Effector memory CD8-positive, alpha-beta T cell (primary cell): ENCODE data around the gene TWSG1.
"Not testable (repeated sequence)": the region's sequence is repeated elsewhere in the genome, so short reads cannot be mapped to it uniquely, and the experiment has no call there.

Experiments
- ATAC-seq: fragments of 150-1000 bp; cut with Tn5 transposase; replicated peaks from 2 replicates; pipeline ENCODE4 v1.10.0; 2021; ENCODE audit warnings: mild to moderate bottlenecking, moderate library complexity
- DNase-seq, 3 experiments: peaks; one replicate each; pipeline ENCODE4 v3.0.0; 2021
- H3K27ac Mint-ChIP-seq, 2 donors: one replicate each; pipeline ENCODE4 v1.8.0; 2022; ENCODE audit warnings: mild to moderate bottlenecking in 2 of 2, mixed read lengths in 2 of 2, moderate library complexity in 2 of 2
- H3K27me3 Mint-ChIP-seq, 2 donors: one replicate each; pipeline ENCODE4 v1.8.0; 2022; ENCODE audit warnings: mixed read lengths in 2 of 2
- H3K36me3 Mint-ChIP-seq: one replicate; pipeline ENCODE4 v1.8.0; 2022; ENCODE audit warnings: mild to moderate bottlenecking, moderate library complexity, mixed read lengths; ENCODE audit not compliant: insufficient read depth
- H3K4me1 Mint-ChIP-seq, 2 donors: one replicate each; pipeline ENCODE4 v1.8.0; 2022; ENCODE audit warnings: low read depth in 2 of 2, mixed read lengths in 2 of 2
- H3K4me3 Mint-ChIP-seq, 2 donors: one replicate each; pipeline ENCODE4 v1.8.0; 2022; ENCODE audit warnings: mild to moderate bottlenecking in 2 of 2, mixed read lengths in 2 of 2, moderate library complexity in 2 of 2
- H3K9me3 Mint-ChIP-seq, 2 donors: one replicate each; pipeline ENCODE4 v1.8.0; 2022; ENCODE audit warnings: mixed read lengths in 2 of 2

The TWSG1 gene

DNA sequence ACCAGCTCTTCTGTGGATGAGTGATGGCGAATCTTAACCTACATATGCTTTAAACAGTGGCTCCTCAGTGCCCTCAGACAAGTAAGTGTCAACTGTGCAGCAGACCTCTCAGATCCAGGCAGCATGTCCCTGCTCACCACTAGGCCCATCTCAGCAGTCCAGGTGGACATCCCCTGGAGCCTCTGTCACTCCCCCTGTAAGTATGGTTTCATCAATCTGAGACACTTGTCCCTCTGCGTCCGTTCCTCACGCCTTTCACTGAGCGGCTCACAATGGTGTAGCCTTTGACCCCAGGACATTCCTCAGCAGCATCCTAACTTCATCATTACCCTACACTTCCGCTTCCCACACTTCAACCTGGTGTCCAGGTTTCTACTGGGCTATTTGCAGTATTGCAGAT lies 71.4 kb downstream of the TWSG1 start:
- Mint-ChIP-seq H3K27me3 (peaks cover 0 to 21% of the 10 kb centered on the region in 2 donors), H3K27ac (no peak overlapping the region), H3K4me3 (no peak overlapping the region), H3K36me3 (peaks cover 3% of the 10 kb centered on the region), H3K4me1 (peaks cover 0 to 6% of the 10 kb centered on the region in 2 donors), H3K9me3 (no peaks in the 10 kb centered on the region)
- DNase-seq (no peak), ATAC-seq (no peak)

DNA sequence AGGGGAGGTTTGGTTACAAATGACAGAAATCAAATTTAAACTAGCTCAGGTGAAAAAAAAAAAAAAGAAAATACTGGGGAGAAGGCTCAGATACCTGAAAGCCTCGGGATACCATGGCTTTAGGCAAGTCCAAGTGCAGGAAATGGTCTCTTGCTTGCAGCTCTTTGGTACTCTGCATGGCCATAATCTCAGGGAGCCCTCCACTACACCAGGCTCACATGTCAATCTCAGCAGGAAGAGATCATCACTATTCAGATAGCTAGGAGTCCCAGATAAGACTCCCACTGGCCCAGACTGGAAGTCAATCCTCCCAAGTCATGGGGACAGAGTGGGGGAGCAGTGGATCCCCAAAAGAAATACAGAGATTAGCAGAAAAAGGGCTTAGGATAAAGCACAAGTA lies 75.9 kb downstream of the TWSG1 start:
- Mint-ChIP-seq H3K36me3 (peaks cover 3% of the 10 kb centered on the region), H3K27ac (no peak overlapping the region), H3K4me3 (no peak overlapping the region), H3K4me1 (peaks cover 0 to 1% of the 10 kb centered on the region in 2 donors), H3K9me3 (no peaks in the 10 kb centered on the region), H3K27me3 (peaks cover 14 to 40% of the 10 kb centered on the region in 2 donors)
- ATAC-seq (no peak), DNase-seq (no peak)

- Mint-ChIP-seq H3K9me3 (no peaks in the 10 kb centered on the region), H3K36me3 (peaks cover 3% of the 10 kb centered on the region), H3K27me3 (peaks cover 21 to 43% of the 10 kb centered on the region in 2 donors), H3K27ac (no peak overlapping the region), H3K4me3 (no peak overlapping the region), H3K4me1 (peaks cover 0 to 1% of the 10 kb centered on the region in 2 donors)
- ATAC-seq (no peak), DNase-seq (no peak)
These were observed 79.0 kb downstream of the TWSG1 start for GRCh38 chr18:9413576-9413975.

DNA sequence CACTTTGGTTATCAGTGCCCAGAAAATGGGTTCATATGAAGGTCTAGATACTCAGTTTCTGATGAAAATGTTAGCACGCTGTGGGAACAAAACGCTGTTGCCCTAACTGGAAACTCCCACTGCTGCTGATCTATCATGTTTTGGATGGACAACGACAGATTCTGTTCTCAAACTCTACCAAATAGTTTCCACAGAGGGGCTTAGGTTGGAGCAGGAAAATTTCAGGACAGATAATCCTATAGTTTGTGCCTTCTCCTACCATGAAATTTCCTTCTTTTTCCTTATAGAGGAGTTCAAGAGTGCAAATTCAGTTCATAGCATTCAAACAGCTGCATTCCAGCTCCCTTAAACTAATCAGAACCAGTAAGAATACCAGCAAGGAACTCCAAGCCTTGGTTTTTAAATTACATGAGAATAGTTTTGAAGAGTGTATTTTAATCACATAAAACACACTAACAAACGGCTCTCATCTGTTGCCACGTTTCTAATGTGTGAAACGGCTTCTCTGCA lies 82.0 kb downstream of the TWSG1 start:
- Mint-ChIP-seq H3K27ac (no peak overlapping the region), H3K27me3 (peaks cover 21 to 32% of the 10 kb centered on the region in 2 donors), H3K4me1 (no peaks in the 10 kb centered on the region), H3K4me3 (no peak overlapping the region), H3K9me3 (no peaks in the 10 kb centered on the region), H3K36me3 (no peaks in the 10 kb centered on the region)
- ATAC-seq: no peak
- no peak for DNase-seq

DNA sequence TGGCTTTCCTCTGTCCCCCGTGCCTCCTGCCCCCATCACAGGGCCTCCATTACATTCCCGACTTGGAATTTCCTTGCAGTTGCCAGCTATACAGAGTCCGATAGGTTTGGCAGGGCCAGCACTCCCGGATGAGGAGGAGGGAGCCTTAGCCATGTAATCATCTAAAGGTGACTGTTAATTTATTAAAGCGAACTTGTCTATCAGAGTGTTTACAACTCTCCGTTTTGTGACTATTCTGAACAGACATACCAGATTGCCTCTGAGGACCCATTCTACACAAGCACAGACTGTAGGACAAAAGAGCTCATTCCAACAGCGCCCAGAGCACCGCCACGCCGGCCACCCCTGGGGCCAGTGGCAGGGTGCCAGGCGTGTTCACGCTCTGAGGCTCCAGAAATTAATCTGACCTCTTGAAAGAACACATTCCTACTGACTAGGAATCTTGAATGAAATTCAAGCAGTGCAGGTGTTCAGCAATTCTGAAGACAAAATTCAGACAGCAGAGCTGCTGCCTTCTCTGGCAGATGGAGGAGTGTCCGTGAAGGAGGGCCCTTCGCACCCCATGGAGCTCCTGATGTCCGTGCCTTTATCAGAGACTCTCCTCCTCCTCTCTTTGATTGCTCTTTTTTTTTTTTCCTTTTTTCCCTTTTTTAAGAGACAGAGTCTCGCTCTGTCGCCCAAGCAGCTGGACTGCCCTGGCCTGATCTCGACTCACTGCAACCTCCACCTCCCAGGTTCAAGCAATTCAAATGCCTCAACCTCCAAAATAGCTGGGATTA lies 82.7 kb downstream of the TWSG1 start:
- Mint-ChIP-seq H3K27ac (no peak overlapping the region), H3K27me3 (peaks cover 16 to 27% of the 10 kb centered on the region in 2 donors), H3K36me3 (no peaks in the 10 kb centered on the region), H3K9me3 (no peaks in the 10 kb centered on the region), H3K4me3 (no peak overlapping the region), H3K4me1 (no peaks in the 10 kb centered on the region)
- DNase-seq: no peak
- ATAC-seq: no peak

DNA sequence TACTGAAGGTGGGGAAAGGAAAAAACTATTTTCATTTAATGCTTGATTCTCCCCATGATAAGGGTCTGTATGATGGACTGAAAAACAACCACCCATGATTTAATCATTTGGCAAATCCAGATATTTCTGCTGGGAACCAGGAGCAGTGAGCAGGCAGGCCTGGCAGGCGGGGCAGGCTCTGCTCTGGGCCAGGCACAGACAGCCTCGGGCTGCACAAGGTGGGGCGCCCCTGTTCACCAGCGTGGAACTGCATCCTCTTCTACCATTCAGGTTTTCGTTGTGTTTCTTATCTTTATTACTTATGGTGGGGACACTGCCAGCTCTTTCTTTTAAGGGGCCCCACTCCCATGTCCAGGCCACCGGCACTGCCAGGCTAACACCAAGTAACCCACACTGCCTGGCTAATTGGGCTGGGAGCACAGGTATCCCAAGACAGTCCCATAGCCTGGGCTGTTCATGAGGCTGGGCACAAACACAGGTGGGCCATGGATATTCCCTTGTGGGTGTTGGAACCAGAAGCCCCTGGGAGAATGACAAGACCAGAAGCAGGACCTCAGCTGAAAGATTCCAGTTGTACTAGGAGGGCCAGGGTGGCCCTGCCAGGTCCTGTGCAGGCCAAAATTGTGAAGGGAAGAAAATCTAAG lies 83.6 kb downstream of the TWSG1 start:
- ATAC-seq: no peak
- no peaks in the 10 kb centered on the region for H3K36me3 Mint-ChIP-seq
- no peak overlapping the region for H3K27ac Mint-ChIP-seq
- peaks cover 15 to 20% of the 10 kb centered on the region in 2 donors for H3K27me3 Mint-ChIP-seq
- no peak overlapping the region for H3K4me3 Mint-ChIP-seq
- H3K4me1 Mint-ChIP-seq: no peaks in the 10 kb centered on the region
- DNase-seq: no peak
- no peaks in the 10 kb centered on the region for H3K9me3 Mint-ChIP-seq

GRCh38 chr18:9419956-9420631 lies 85.5 kb downstream of the TWSG1 start:
- no peak overlapping the region for H3K27ac Mint-ChIP-seq
- H3K4me1 Mint-ChIP-seq: no peaks in the 10 kb centered on the region
- DNase-seq: no peak
- peaks cover 11 to 17% of the 10 kb centered on the region in 2 donors for H3K27me3 Mint-ChIP-seq
- ATAC-seq: no peak
- no peaks in the 10 kb centered on the region for H3K36me3 Mint-ChIP-seq
- no peaks in the 10 kb centered on the region for H3K9me3 Mint-ChIP-seq
- H3K4me3 Mint-ChIP-seq: no peak overlapping the region

DNA sequence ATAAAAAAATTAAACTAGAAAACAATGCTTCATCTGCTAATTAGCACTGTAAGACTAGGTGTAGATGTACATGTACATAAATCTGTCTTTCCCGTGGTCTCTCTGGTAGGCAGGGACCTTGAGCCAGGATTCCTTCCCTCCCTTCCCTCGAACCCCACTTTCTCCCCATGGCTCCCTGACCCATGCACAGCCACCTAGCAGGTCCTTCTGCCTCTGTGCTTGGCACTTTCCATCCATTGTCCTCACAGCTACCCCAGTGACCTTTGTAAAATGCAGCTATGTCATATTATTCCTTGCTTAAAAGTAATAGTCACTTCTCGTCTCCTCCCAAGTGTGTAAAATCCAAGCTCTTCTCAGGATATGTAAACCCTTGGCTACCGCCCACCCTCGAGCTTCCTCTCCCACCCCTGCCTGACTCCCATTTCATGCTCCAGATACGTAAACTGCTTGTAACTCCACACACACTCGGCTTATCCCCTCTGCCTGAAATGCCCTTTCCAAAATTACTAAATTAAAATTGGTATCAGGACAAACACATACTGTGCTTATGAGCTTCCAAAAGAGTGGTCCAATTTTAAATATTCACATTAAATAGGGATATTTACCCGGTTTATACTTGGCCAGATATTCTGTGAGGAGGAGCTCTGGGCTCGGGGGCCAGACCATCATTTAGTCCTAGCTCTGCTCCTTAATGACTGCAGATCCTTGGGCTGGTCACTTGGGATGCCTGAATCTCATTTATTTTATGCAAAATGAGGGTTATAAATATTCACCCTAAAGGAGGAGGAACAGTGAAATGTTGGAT lies 86.7 kb downstream of the TWSG1 start:
- no peaks in the 10 kb centered on the region for H3K4me1 Mint-ChIP-seq
- no peak for DNase-seq
- ATAC-seq: no peak
- H3K27ac Mint-ChIP-seq: no peak overlapping the region
- no peak overlapping the region for H3K4me3 Mint-ChIP-seq
- H3K9me3 Mint-ChIP-seq: no peaks in the 10 kb centered on the region
- no peaks in the 10 kb centered on the region for H3K36me3 Mint-ChIP-seq
- H3K27me3 Mint-ChIP-seq: peaks cover 6 to 9% of the 10 kb centered on the region in 2 donors

DNA sequence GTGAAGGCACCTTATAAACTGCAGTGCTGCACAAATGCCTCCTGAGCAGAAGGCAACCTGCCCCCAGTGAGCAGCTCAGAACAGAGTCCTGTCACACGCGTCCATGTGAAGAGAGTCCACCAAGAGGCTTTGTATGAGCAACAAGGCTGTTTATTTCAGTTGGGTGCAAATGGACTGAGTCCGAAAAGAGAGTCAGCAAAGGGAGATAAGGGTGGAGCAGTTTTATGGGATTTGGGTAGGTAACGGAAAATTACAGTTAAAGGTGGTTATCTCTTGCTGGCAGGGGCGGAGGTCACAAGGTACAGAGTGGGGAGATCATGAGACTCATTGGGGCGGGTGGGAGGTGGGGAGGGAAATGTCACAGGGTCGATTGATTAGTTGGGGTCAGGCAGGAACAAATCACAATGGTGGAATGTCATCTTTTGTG lies 87.3 kb downstream of the TWSG1 start:
- ATAC-seq: no peak
- Mint-ChIP-seq H3K36me3 (no peaks in the 10 kb centered on the region), H3K4me1 (no peaks in the 10 kb centered on the region), H3K27ac (no peak overlapping the region), H3K4me3 (no peak overlapping the region), H3K27me3 (peaks cover 3 to 5% of the 10 kb centered on the region in 2 donors), H3K9me3 (no peaks in the 10 kb centered on the region)
- no peak for DNase-seq

DNA sequence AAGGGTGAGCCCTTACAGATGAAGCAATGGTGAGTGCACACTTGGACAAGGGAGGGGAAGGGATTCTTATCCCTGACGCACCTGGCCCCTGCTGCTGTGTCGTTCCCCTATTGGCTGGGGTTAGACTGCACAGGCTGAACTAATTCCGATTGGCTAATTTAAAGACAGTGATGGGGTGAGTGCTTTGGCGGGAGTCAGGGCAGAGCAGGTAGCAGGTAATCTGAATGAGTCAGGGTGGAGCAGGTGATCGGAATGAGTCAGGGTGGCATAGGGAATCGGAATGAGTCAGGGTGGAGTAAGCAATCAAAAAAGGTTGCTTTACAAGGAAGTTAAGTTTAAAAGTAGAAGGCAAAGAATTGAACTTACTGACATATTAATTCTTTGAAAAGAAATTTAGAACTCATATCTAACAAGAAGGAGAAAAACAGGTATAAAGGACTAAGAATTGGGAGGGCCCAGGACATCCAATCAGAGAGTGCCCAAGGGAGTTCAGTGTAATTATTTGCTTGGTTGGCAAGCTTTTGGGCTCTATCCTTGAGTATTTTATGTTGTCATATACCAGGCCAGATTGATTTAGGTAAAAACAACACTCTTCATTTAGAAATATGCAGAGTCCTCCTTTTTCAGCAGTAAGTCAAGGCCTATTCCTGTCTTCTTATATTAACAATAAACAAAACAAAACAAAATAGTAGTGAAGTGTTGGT lies 88.4 kb downstream of the TWSG1 start:
- no peak overlapping the region for H3K4me3 Mint-ChIP-seq
- ATAC-seq (no peak), DNase-seq (no peak)
- no peaks in the 10 kb centered on the region for H3K36me3 Mint-ChIP-seq
- H3K4me1 Mint-ChIP-seq: no peaks in the 10 kb centered on the region
- no peak overlapping the region for H3K27ac Mint-ChIP-seq
- no peaks in the 10 kb centered on the region for H3K9me3 Mint-ChIP-seq
- H3K27me3 Mint-ChIP-seq: no peaks in the 10 kb centered on the region

GRCh38 chr18:9423648-9424047 lies 89.1 kb downstream of the TWSG1 start:
- H3K4me3 Mint-ChIP-seq, H3K27me3 Mint-ChIP-seq, H3K4me1 Mint-ChIP-seq, H3K36me3 Mint-ChIP-seq, H3K27ac Mint-ChIP-seq, H3K9me3 Mint-ChIP-seq, DNase-seq, ATAC-seq: not testable (repeated sequence)

DNA sequence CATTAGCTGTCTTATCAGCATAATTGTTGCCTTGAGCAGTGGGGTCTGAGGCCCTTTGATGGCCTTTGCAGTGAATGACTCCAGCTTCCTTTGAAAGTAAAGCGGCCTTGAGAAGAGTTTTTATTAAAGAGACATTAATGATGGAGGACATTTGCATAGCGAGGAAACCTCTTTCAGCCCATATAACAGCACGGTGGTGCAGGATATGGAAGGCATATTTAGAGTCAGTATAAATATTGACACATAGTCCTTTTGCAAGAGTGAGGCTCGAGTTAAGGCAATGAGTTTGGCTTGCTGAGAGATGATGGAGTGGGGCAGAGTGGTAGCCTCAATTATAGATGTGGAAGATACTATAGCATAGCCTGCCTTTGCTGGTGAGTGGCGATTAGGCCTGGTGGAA lies 89.7 kb downstream of the TWSG1 start:
- not testable (repeated sequence) for DNase-seq, H3K27me3 Mint-ChIP-seq, H3K27ac Mint-ChIP-seq, ATAC-seq, H3K4me3 Mint-ChIP-seq, H3K9me3 Mint-ChIP-seq, H3K4me1 Mint-ChIP-seq, H3K36me3 Mint-ChIP-seq

GRCh38 chr18:9426753-9427152 lies 92.2 kb downstream of the TWSG1 start:
- peaks cover 0 to 7% of the 10 kb centered on the region in 2 donors for H3K27me3 Mint-ChIP-seq
- H3K4me3 Mint-ChIP-seq: no peak overlapping the region
- DNase-seq (no peak), ATAC-seq (no peak)
- H3K4me1 Mint-ChIP-seq: no peaks in the 10 kb centered on the region
- H3K9me3 Mint-ChIP-seq: no peaks in the 10 kb centered on the region
- peaks cover under 1% of the 10 kb centered on the region for H3K36me3 Mint-ChIP-seq
- H3K27ac Mint-ChIP-seq: no peak overlapping the region
